GM19372 (cell line): Measurements from ENCODE around the gene CNBD2.
"Not testable (repeated sequence)": the region's sequence is repeated elsewhere in the genome, so short reads cannot be mapped to it uniquely, and the experiment has no call there.

ENCODE experiments used
- ATAC-seq: cut with Tn5 transposase; IDR thresholded peaks from one replicate; pipeline ENCODE4 v1.9.1; 2021; ENCODE audit warnings: mild to moderate bottlenecking, low read depth, moderate library complexity; ENCODE audit not compliant: unreplicated experiment

CNBD2 gene

GRCh38 chr20:35972462-35972861, 4.1 kb downstream of the CNBD2 start:
- no peak for ATAC-seq

- ATAC-seq = no peak
These were observed 5.9 kb downstream of the CNBD2 start for GRCh38 chr20:35974256-35974655.

DNA sequence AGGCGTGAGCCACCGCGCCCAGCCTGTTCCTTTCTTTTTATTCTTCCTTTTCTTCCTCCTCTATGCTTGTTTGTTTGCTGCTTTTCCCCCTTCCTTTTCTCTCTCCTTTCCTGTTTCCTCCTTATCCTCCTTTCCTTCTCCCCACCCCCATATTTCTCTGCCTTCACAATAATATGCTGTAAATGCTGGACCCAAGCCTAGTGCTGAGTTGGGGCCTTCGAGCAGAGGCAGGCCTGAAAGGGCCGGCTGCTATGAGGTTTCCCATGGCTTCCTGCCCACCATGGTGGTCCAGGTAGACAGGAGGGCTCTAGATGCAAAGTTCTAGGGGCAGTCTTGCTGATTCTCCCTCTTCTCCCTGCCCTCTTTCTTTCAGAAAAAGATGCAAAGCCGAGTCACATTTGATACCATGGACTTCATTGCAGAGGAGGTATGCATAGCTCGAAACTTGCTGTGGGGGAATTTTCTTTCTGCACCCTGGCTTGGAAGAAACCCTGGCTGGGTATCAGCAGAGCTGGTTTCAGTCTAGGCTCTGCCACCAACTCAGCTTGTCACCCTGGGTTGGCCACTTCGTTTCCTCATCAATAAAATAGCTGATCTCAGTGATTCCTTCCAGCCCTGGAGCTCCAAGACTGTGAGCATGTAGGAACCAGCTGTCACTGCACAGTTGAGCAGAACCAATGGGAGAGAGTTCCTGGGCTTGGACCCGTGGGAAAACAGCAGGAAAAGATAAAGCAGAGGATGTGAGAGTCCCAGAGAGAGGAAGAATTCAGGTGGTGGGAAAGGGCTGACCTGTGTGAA, 7.4 kb downstream of the CNBD2 start:
- ATAC-seq = no peak

- no peak for ATAC-seq
These were observed 9.7 kb downstream of the CNBD2 start for GRCh38 chr20:35978041-35978513.

GRCh38 chr20:35979544-35979943, 11.2 kb downstream of the CNBD2 start:
- ATAC-seq = no peak

DNA sequence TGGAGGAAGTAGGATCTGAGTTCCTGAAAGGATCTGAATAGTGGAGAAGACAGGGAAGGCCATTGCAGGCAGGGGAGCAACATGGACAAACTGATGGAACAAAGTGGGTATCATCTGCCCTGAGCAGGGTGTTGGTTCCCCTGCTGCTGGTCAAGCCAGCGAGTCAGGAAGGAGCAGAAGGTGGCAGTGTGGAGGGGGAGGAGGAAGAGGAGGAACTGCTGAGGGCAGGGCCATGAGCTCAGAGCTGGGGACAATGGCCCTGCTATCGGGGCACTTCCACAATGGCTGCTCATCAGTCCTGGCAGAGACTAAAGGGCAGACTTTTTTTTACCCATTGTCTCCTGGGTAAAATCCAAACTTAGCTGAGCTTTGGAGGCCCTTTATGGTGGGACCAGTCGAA, 13.6 kb downstream of the CNBD2 start:
- no peak for ATAC-seq

- no peak for ATAC-seq
These were observed 16.0 kb downstream of the CNBD2 start for GRCh38 chr20:35984382-35984781.

GRCh38 chr20:35985806-35986205, 17.4 kb downstream of the CNBD2 start:
- ATAC-seq = no peak

DNA sequence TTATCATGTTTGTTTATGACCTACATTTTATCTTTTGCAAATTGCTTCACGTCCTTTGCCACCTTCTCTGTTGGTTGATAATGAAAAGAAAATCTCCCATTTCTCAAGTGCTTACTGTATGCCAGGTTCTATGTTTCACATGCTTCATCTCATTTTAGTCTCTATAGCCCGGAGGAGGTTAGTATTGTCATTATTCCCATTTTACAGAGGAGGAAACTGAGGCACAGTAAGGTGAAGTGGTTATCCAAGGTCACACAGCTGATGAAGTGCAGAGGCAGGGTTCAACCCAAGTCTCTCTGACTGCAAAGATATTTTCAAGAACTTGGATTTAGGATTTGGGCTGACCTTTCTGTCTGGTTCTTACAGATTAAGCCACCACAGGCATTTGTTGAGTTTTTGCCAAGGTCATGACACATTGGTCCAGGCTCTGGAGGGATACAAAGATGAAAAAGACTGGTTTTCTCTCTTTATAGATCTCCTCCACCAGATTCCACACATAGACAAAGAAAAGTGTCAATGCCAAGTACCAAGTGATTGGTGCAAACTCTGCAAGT, 20.6 kb downstream of the CNBD2 start:
- ATAC-seq = no peak

DNA sequence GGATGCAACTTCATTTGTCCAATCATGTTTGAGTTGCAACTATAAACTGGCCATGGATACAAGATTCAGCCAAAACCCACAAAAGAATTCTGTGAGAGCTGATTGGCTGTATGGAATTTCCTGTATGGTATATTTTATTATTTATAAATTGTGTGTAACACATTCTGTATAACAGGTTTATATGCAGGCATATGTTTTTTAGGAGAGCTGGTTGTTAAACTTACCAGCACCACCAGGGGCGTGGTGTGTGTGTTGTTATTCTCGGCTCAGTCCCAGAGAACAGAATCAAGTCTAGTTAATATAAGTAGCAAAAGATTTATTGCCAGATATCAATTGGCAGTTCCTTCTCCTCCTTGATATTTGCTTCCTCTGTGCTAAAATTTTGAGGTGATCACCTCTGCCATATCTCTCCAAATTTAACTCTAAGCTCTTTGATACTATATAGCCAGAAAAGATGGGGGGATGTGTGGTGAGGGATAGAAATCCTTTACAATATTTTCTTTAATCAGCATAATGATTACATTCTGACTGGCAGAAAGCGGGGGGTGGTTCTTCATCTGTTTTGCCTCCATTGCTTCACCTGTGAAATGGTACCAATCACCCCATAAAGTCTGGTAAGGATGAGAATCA, 22.9 kb downstream of the CNBD2 start:
- no peak for ATAC-seq

- no peak for ATAC-seq
These were observed 24.4 kb downstream of the CNBD2 start for GRCh38 chr20:35992713-35993335.

DNA sequence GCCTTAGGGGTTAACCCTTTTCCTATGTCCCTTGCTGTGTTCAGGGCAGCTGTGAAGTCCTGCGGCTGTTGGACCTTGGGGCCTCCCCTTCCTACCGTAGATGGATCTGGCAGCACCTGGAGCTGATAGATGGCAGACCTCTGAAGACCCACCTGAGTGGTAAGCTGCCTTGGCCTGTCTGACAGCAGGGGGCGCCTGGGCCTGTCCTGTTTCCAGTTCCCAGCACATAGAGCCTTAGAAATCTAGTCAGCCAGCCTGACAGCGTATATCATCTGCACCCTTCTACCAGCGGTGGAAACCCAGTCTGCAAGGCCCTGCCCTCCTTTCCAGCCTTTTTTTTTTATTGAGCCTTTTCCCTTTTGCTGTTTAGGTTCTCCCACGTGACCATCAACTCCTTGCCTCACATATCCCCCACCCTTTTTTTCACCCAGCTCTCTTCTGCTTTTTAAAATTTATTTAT, 26.6 kb downstream of the CNBD2 start:
- no peak for ATAC-seq

DNA sequence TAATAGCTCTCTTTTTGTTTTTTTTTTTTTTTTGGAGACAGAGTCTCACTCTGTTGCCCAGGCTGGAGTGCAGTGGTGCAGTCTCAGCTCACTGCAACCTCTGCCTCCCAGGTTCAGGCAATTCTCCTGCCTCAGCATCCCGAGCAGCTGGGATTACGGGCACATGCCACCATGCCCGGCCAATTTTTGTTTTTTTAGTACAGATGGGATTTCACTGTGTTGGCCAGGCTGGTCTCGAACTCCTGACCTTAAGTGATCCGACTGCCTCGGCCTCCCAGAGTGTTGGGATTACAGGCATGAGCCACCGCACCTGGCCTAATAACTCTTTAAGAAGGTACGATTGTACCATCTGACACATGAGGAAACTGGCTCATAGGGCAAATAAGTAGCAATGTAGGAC, 28.1 kb downstream of the CNBD2 start:
- not testable (repeated sequence) for ATAC-seq

DNA sequence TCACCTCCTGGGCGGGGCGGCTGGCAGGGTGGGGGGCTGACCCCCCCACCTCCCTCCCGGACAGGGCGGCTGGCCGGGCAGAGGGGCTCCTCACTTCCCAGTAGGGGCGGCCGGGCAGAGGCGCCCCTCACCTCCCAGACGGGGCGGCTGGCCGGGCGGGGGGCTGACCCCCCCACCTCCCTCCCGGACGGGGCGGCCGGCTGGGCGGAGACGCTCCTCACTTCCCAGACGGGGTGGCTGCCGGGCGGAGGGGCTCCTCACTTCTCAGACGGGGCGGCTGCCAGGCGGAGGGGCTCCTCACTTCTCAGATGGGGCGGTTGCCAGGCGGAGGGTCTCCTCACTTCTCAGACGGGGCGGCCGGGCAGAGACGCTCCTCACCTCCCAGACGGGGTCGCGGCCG, 32.9 kb downstream of the CNBD2 start:
- ATAC-seq = not testable (repeated sequence)

DNA sequence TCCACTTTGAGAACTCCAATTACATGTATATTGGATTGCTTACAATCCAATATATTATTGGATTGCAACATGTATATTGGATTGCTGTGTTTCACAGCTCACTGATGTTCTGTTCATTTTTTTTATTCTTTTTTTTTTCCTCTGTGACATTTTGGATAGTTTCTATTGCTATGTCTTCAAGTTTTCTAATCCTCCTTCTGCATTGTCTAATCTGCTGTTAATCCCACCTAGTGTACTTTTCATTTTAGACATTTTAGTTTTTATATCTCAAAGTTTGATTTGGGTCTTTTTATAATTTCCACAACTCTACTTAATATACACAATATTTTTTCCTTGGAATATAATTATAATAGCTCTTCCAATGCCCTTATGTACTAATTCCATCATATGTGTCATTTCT, 34.5 kb downstream of the CNBD2 start:
- no peak for ATAC-seq

DNA sequence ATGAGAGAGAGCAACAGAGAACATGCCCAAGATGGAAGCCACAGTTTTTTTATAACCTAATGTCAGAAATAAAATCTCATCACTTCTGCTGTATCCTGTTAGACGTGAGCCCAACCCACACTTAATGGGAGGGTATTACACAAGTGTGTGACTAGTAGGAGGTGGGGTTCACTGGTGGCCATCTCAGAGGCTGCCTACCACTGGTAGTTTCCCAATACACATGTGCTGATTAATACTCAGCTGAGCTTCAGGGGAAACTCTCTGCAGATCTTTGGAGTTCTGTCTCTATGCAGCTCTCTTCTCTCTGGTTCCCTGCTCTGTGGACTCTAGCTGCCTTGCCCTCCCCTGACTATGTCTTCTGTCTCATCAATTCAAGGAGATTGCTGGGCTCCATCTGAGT, 35.7 kb downstream of the CNBD2 start:
- no peak for ATAC-seq

DNA sequence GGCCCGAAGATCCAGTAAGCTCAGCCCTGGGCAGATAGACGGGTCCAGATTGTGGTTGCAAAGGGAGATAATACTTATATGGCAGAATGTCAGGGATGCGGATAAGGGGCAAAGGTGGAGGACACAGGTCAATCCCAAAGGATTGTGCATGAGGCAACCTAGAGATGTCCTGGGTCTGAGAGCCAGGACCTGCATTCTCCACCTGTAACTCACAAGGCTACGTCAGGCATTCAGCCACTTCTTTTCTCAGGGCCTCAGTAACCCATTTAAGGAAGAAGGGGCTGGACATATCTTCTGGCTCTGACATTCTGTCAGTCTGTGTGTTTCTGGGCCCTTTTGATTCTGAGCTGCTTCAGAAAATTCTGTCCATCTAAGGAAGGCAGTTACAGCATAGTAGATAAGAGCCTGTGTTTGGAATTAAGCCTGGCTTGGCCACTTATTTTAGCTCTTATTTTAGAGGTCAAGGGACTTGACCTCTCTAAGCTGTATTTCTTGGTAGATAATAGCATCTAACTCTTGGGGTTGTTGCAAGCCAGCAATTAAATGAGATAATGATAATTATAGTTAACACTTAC, 40.2 kb downstream of the CNBD2 start:
- no peak for ATAC-seq

GRCh38 chr20:36010076-36010475, 41.7 kb downstream of the CNBD2 start:
- ATAC-seq = no peak

- ATAC-seq = no peak
These were observed 42.4 kb downstream of the CNBD2 start for GRCh38 chr20:36010825-36011224.

GRCh38 chr20:36015806-36016403, 47.5 kb downstream of the CNBD2 start:
- ATAC-seq = no peak
